Vagina (tissue), 2 donors: ENCODE results near the gene CLMP. TPM values are rescaled to one million over a fixed set of nuclear protein-coding genes. Genes with fewer than 3 reads are reported as not detected.

Experiments used
- DNase-seq, 2 donors: peaks; one replicate each; pipeline ENCODE4 v3.0.0-alpha.2; 2017; ENCODE audit errors: extremely low spot score in 2 of 2
- H3K27ac ChIP-seq: fragments of 200-600 bp; sonication (generic); one replicate; pipeline ENCODE4 v1.5.1; 2019
- H3K27me3 ChIP-seq: fragments of 200-600 bp; sonication (generic); one replicate; pipeline ENCODE4 v1.5.1; 2019
- H3K36me3 ChIP-seq, 2 donors: fragments of 200-600 bp; sonication (generic); one replicate each; pipeline ENCODE4 v1.5.1; 2017 to 2019
- H3K4me1 ChIP-seq: fragments of 200-600 bp; sonication (generic); one replicate; pipeline ENCODE4 v1.5.1; 2019
- H3K4me3 ChIP-seq, 2 donors: fragments of 200-600 bp; sonication (generic); 1 replicate in 1 of 2; 2 replicates in 1 of 2; pipeline ENCODE4 v1.5.1; 2016 to 2019
- H3K9me3 ChIP-seq: fragments of 200-600 bp; sonication (generic); one replicate; pipeline ENCODE4 v1.5.1; 2019
- CTCF ChIP-seq, 3 experiments: fragments of 450-650 bp in 2 of 3; fragments of 200-600 bp in 1 of 3; sonication (generic) in 1 of 3; IDR thresholded peaks; one replicate each; pipeline ENCODE4 v1.5.1; 2017 to 2019; ENCODE audit warnings: antibody characterized with exemption in 3 of 3, mild to moderate bottlenecking in 2 of 3, moderate library complexity in 2 of 3
- POLR2A ChIP-seq, 2 donors: fragments of 450-650 bp; IDR thresholded peaks; one replicate each; pipeline ENCODE4 v1.6.1; 2017; ENCODE audit warnings: antibody characterized with exemption in 2 of 2, mild to moderate bottlenecking in 2 of 2, moderate library complexity in 2 of 2
- POLR2AphosphoS5 ChIP-seq, 2 donors: sonication (generic); formaldehyde crosslinking; IDR thresholded peaks; one replicate each; pipeline ENCODE4 v1.9.0; 2017; ENCODE audit warnings: antibody characterized with exemption in 2 of 2, mild to moderate bottlenecking in 2 of 2, low read depth in 1 of 2; ENCODE audit not compliant: insufficient read depth in 1 of 2
- intact Hi-C: fragments of 100-400 bp; cut with DNase I; formaldehyde crosslinking; loops from one replicate; pipeline ENCODE4 v1.15.1; 2023
- total RNA-seq: library from RNA; depleted of rRNA; stranded (reverse); fragments of >200 nt; gene quantifications from one replicate; pipeline ENCODE4 v1.2.3, GENCODE V29; 2016

Gene CLMP
- total RNA-seq, 1 donor from 2014 or later: 99.4 TPM

GRCh38 chr11:123180574-123180973 lies 14.5 kb downstream of the CLMP start:
- no peaks in the 10 kb centered on the region for H3K36me3 ChIP-seq
- peaks cover 10% of the 10 kb centered on the region for H3K4me1 ChIP-seq
- H3K4me3 ChIP-seq: no peak overlapping the region
- H3K9me3 ChIP-seq: no peaks in the 10 kb centered on the region
- intact Hi-C loops: loop anchor here (5.0 kb wide), 1 partner anchor 393 kb away; no protein-coding TSS in a partner anchor
- H3K27me3 ChIP-seq: no peaks in the 10 kb centered on the region
- no peak for TF ChIP-seq POLR2A (IDR thresholded peaks at IDR 0.05)
- no peak for TF ChIP-seq CTCF (IDR thresholded peaks at IDR 0.05)
- TF ChIP-seq POLR2AphosphoS5 (IDR thresholded peaks at IDR 0.05; ENCODE audit: insufficient read depth in 1 of 2, low read depth in 1 of 2): no peak
- H3K27ac ChIP-seq: no peak overlapping the region
- no peak for DNase-seq

DNA sequence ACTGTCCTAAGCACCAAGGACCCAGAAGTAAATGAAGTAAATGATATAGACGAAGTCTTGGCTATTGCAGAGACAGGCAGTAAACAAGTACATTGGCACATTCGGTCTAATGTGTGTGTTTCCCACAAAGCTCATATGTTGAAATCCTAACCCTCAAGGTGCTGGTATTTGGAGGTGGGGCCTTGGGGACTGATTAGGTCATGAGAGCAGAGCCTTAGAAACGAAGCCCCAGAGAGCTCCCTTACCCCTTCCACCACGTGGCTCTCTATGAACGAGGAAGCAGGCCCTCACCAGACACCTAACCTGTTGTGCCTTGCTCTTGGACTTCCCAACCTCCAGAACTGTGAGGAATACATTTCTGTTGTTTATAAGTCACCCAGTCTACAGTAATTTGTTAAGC lies 14.9 kb downstream of the CLMP start:
- H3K27ac ChIP-seq: no peak overlapping the region
- no peak overlapping the region for H3K4me3 ChIP-seq
- no peaks in the 10 kb centered on the region for H3K36me3 ChIP-seq
- intact Hi-C loops: loop anchor here (5.0 kb wide), 1 partner anchor 393 kb away; no protein-coding TSS in a partner anchor
- DNase-seq: no peak
- H3K27me3 ChIP-seq: no peaks in the 10 kb centered on the region
- H3K9me3 ChIP-seq: no peaks in the 10 kb centered on the region
- H3K4me1 ChIP-seq: peaks cover 14% of the 10 kb centered on the region
- TF ChIP-seq POLR2A (IDR thresholded peaks at IDR 0.05) (no peak), POLR2AphosphoS5 (IDR thresholded peaks at IDR 0.05; ENCODE audit: insufficient read depth in 1 of 2, low read depth in 1 of 2) (no peak), CTCF (IDR thresholded peaks at IDR 0.05) (no peak)

DNA sequence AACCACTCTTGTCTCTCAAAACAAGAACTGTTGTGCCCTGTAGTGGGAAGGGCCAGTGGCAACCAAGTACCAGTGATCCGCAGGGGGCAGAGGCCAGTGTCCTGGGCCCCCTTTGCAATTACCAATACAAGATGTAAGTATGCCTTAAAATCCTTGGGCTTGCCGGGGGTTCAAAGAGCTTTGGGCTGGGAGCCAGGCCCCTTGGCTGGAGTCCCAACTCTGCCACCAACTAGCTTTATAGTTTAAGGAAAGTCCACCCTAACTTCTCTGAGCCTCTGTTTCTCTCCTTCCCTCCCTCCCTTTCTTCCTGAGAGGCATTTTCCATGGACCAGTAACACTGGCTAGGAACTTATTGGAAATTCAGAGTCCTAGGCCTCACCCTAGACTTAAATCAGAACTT lies 15.5 kb downstream of the CLMP start:
- peaks cover 16% of the 10 kb centered on the region for H3K4me1 ChIP-seq
- no peak for TF ChIP-seq CTCF (IDR thresholded peaks at IDR 0.05)
- TF ChIP-seq POLR2AphosphoS5 (IDR thresholded peaks at IDR 0.05; ENCODE audit: insufficient read depth in 1 of 2, low read depth in 1 of 2): no peak
- no peak for TF ChIP-seq POLR2A (IDR thresholded peaks at IDR 0.05)
- H3K9me3 ChIP-seq: no peaks in the 10 kb centered on the region
- intact Hi-C loops: no loop called here
- H3K27ac ChIP-seq: no peak overlapping the region
- H3K36me3 ChIP-seq: no peaks in the 10 kb centered on the region
- no peaks in the 10 kb centered on the region for H3K27me3 ChIP-seq
- DNase-seq: no peak
- H3K4me3 ChIP-seq: no peak overlapping the region

DNA sequence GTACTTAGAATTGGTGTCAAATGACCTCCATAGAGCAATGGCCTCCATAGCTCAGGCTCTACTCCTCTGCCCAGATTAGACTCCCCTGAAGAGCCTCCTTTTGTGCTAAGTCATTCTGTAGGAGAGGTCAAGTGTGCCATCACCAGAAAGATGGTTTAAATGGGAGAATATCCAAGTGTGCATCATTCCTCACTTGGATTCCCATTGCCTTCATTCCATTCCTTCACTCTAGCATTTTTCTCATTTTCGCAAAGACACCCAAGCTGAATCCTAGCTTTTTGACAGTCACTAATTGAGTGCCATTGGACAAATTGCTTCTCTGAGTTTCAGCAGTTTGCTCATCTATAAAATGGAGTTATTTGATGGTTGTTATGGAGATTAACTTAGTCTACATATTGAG lies 16.9 kb downstream of the CLMP start:
- H3K36me3 ChIP-seq: no peaks in the 10 kb centered on the region
- no peak overlapping the region for H3K4me3 ChIP-seq
- no peaks in the 10 kb centered on the region for H3K9me3 ChIP-seq
- no peak for DNase-seq
- no peaks in the 10 kb centered on the region for H3K27me3 ChIP-seq
- TF ChIP-seq CTCF (IDR thresholded peaks at IDR 0.05) (no peak), POLR2A (IDR thresholded peaks at IDR 0.05) (no peak), POLR2AphosphoS5 (IDR thresholded peaks at IDR 0.05; ENCODE audit: insufficient read depth in 1 of 2, low read depth in 1 of 2) (no peak)
- intact Hi-C loops: no loop called here
- no peak overlapping the region for H3K27ac ChIP-seq
- H3K4me1 ChIP-seq: peaks cover 28% of the 10 kb centered on the region

- peaks cover 29% of the 10 kb centered on the region for H3K4me1 ChIP-seq
Measured at GRCh38 chr11:123176785-123177184, 18.3 kb downstream of the CLMP start.

More at GRCh38 chr11:123176785-123177184, 18.3 kb downstream of the CLMP start:
- H3K4me3 ChIP-seq: no peak overlapping the region
- H3K9me3 ChIP-seq: no peaks in the 10 kb centered on the region
- no peak for DNase-seq
- intact Hi-C loops: no loop called here
- H3K36me3 ChIP-seq: no peaks in the 10 kb centered on the region
- no peaks in the 10 kb centered on the region for H3K27me3 ChIP-seq
- TF ChIP-seq CTCF (IDR thresholded peaks at IDR 0.05) (no peak), POLR2A (IDR thresholded peaks at IDR 0.05) (no peak), POLR2AphosphoS5 (IDR thresholded peaks at IDR 0.05; ENCODE audit: insufficient read depth in 1 of 2, low read depth in 1 of 2) (no peak)
- H3K27ac ChIP-seq: peak overlapping the region; percentile 43
